NCI-H446 (cell line): Measurements from ENCODE around the gene CGB2.

Experiments used
- DNase-seq, 2 experiments: peaks; one replicate each; lab custom pipeline; 2025; lab: John Stamatoyannopoulos, UW

Gene CGB2

GRCh38 chr19:49031642-49032301 is at the start of gene CGB2:
CGB2 (plus strand) TSS chr19:49031890; CDS start chr19:49032096, 206 bp downstream.
- peak in 1 of 2 experiments; percentile 20 for DNase-seq

GRCh38 chr19:48982280-48982679 is 49.4 kb upstream of the CGB2 start:
- no peak for DNase-seq

- DNase-seq = no peak
Measured at GRCh38 chr19:48985711-48986110, 46.0 kb upstream of the CGB2 start.

GRCh38 chr19:48986211-48986610 is 45.5 kb upstream of the CGB2 start:
- no peak for DNase-seq

- DNase-seq = no peak
Measured at GRCh38 chr19:48987323-48987722, 44.4 kb upstream of the CGB2 start.

- DNase-seq = no peak
Measured at GRCh38 chr19:48988286-48988685, 43.4 kb upstream of the CGB2 start.

GRCh38 chr19:48988860-48989259 is 42.8 kb upstream of the CGB2 start:
- no peak for DNase-seq

- DNase-seq = no peak
Measured at GRCh38 chr19:48989701-48990291, 41.9 kb upstream of the CGB2 start.

GRCh38 chr19:48990400-48990799 is 41.3 kb upstream of the CGB2 start:
- DNase-seq = no peak

- DNase-seq = no peak
Measured at GRCh38 chr19:48991011-48991609, 40.6 kb upstream of the CGB2 start.

- peak; percentile 38 to 63 for DNase-seq
Measured at GRCh38 chr19:48991873-48992580, 39.7 kb upstream of the CGB2 start.

- DNase-seq = no peak
Measured at GRCh38 chr19:48992581-48993174, 39.0 kb upstream of the CGB2 start.

GRCh38 chr19:48993175-48994034 is 38.3 kb upstream of the CGB2 start, which contains the start of the genes GYS1 and RUVBL2:
GYS1 (minus strand) TSS chr19:48993309; CDS start chr19:48993112, 197 bp downstream.
RUVBL2 (plus strand) TSS chr19:48993887; CDS start chr19:48993912, 25 bp downstream.
- peak; percentile 97 to 100 for DNase-seq

- no peak for DNase-seq
Measured at GRCh38 chr19:48994035-48994386, 37.7 kb upstream of the CGB2 start.

- DNase-seq = peak in 1 of 2 experiments; percentile 42
Measured at GRCh38 chr19:48997972-48998371, 33.7 kb upstream of the CGB2 start.

- peak in 1 of 2 experiments; percentile 16 for DNase-seq
Measured at GRCh38 chr19:48999481-49000325, 32.0 kb upstream of the CGB2 start.

- no peak for DNase-seq
Measured at GRCh38 chr19:49004133-49004532, 27.6 kb upstream of the CGB2 start.

- DNase-seq = no peak
Measured at GRCh38 chr19:49004964-49005614, 26.6 kb upstream of the CGB2 start.

GRCh38 chr19:49006905-49007304 is 24.8 kb upstream of the CGB2 start:
- DNase-seq = no peak

GRCh38 chr19:49009828-49010227 is 21.9 kb upstream of the CGB2 start:
- no peak for DNase-seq
